Uterus (tissue), 4 donors: Measurements from ENCODE around the gene MRTFB. TPM values are rescaled to one million over a fixed set of nuclear protein-coding genes. Genes with fewer than 3 reads are reported as not detected.

Experiments
- DNase-seq, 2 donors: peaks; one replicate each; pipeline ENCODE4 v3.0.0-alpha.2; 2019 to 2020
- H3K27ac ChIP-seq, 2 donors: fragments of 200-600 bp; sonication (generic); 1 replicate in 1 of 2; 2 replicates in 1 of 2; pipeline ENCODE4 v1.5.1; 2016 to 2018
- H3K27me3 ChIP-seq, 2 donors: fragments of 200-600 bp; sonication (generic); one replicate each; pipeline ENCODE4 v1.5.1; 2018 to 2019; ENCODE audit warnings: control low read depth in 1 of 2
- H3K36me3 ChIP-seq, 2 donors: fragments of 200-600 bp; sonication (generic); one replicate each; pipeline ENCODE4 v1.5.1; 2019; ENCODE audit warnings: control low read depth in 1 of 2
- H3K4me1 ChIP-seq, 2 donors: fragments of 200-600 bp; sonication (generic); one replicate each; pipeline ENCODE4 v1.5.1; 2018 to 2019; ENCODE audit warnings: control low read depth in 1 of 2
- H3K4me3 ChIP-seq, 2 donors: fragments of 200-600 bp; sonication (generic); 1 replicate in 1 of 2; 2 replicates in 1 of 2; pipeline ENCODE4 v1.5.1; 2018 to 2019; ENCODE audit warnings: mild to moderate bottlenecking in 1 of 2
- H3K9me3 ChIP-seq, 2 donors: fragments of 200-600 bp; sonication (generic); one replicate each; pipeline ENCODE4 v1.5.1; 2019; ENCODE audit warnings: control low read depth in 1 of 2
- CTCF ChIP-seq, 4 experiments: fragments of 200-600 bp in 2 of 4; fragments of 450-650 bp in 2 of 4; sonication (generic) in 2 of 4; IDR thresholded peaks; one replicate each; pipeline ENCODE4 v1.5.1; 2016 to 2019; ENCODE audit warnings: antibody characterized with exemption in 4 of 4, mild to moderate bottlenecking in 2 of 4, moderate library complexity in 1 of 4
- POLR2A ChIP-seq, 2 donors: fragments of 450-650 bp; IDR thresholded peaks; one replicate each; pipeline ENCODE4 v1.6.1; 2016; ENCODE audit warnings: antibody characterized with exemption in 2 of 2, mild to moderate bottlenecking in 1 of 2, moderate library complexity in 1 of 2
- intact Hi-C: fragments of 100-400 bp; cut with DNase I; formaldehyde crosslinking; loops from one replicate; pipeline ENCODE4 v1.15.1; 2023; ENCODE audit warnings: low total_unique reads
- total RNA-seq, 4 donors: library from RNA; depleted of rRNA in 3 of 4; stranded (reverse); fragments of >200 nt in 3 of 4; gene quantifications; one replicate each; pipeline versions ENCODE4 v1.1.0 to v1.2.4, GENCODE V29; 2014 to 2023
- donor health status: DM: yes; HTN: yes; CAD: no.

Gene MRTFB
- total RNA-seq, 4 donors from 2014 or later, result 49.8 to 178 (median 75.1) TPM

DNA sequence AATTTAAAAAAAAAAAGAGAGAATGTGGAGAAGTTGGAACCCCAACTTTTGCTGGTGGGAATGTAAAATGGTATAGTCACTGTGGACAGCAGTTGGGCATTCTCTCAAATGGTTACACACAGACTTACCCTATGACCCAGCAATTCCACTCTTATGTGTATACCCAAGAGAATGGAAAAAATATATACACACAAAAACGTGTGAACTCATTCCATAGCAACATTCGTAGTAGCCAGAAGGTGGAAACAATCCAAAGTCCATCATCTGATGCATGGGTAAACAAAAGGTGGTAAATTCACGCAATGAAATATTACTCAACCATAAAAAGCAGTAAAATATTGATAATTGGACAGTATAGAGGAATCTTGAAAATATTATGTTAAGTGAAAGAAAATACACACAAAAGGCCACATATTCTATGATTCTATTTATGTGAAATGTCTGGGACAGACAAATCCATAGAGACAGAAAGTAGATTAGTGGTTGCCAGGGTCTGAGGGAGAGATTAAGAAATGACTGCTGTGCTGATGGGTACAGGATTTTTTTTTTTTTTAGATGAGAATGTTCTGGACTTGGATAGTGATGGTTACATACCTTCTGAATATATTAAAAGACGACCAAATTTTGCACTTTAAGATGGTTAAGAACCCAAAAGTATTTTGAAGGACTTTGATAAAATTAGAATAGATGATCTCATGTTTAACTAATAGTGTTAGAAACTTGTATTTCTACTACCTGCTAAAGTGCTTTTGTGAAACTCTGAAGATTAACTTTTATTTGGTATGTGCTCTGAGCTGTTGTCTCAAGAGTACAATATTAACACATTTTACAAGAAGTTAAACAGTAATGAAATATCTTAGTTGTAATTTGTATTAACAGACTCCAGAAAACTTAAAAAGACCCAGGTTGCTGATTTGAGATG is 60.9 kb downstream of the MRTFB start:
- no peak overlapping the region for H3K4me3 ChIP-seq
- H3K4me1 ChIP-seq, result no peaks in the 10 kb centered on the region
- no peaks in the 10 kb centered on the region for H3K27me3 ChIP-seq
- H3K36me3 ChIP-seq, result no peaks in the 10 kb centered on the region
- TF ChIP-seq CTCF (IDR thresholded peaks at IDR 0.05), result no peak
- TF ChIP-seq POLR2A (IDR thresholded peaks at IDR 0.05), result no peak
- no peak for DNase-seq
- intact Hi-C loops, result no loop called here
- no peak overlapping the region for H3K27ac ChIP-seq
- no peaks in the 10 kb centered on the region for H3K9me3 ChIP-seq

DNA sequence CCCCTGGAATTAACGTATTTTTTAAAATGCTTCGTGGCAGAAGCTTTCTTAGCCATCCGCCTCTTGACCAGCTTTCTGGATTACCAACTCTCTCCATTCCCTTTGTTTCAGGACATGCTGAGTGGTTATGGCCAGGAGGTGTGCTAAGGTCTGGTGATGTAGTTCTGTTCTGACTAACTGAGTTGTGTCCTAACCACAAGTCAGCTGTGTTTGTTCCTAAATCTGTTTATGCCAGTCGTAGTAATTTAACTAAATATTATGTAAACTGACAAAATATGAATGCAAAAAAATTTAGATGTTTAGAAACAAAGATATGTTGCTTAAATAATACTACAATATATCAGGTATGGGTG is 61.6 kb downstream of the MRTFB start:
- H3K4me1 ChIP-seq, result no peaks in the 10 kb centered on the region
- H3K9me3 ChIP-seq, result no peaks in the 10 kb centered on the region
- no peak for DNase-seq
- intact Hi-C loops, result no loop called here
- TF ChIP-seq POLR2A (IDR thresholded peaks at IDR 0.05) (no peak), CTCF (IDR thresholded peaks at IDR 0.05) (no peak)
- H3K27me3 ChIP-seq, result no peaks in the 10 kb centered on the region
- no peak overlapping the region for H3K4me3 ChIP-seq
- no peak overlapping the region for H3K27ac ChIP-seq
- no peaks in the 10 kb centered on the region for H3K36me3 ChIP-seq

DNA sequence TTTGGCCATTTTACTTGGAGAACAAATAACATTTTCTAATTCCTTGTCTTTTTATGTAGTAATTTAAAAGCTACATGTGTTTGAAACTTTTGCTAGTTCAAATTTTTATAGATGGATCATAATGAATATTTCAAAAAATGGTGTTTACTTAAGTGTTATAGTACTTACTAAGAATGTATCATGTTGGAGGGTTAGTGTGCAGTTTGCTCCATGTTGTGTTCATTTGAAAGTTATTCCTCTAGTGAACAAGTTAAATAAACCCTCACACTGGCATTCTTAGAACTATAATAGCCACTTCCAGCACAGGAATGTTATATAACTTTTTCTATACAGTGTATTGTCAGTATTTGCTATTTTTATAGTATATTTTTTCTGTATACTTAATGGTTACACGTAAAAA is 62.8 kb downstream of the MRTFB start:
- no peak for DNase-seq
- intact Hi-C loops, result no loop called here
- Histone ChIP-seq H3K4me3 (no peak overlapping the region), H3K9me3 (no peaks in the 10 kb centered on the region), H3K36me3 (no peaks in the 10 kb centered on the region), H3K4me1 (no peaks in the 10 kb centered on the region), H3K27me3 (no peaks in the 10 kb centered on the region), H3K27ac (no peak overlapping the region)
- TF ChIP-seq CTCF (IDR thresholded peaks at IDR 0.05) (no peak), POLR2A (IDR thresholded peaks at IDR 0.05) (no peak)

DNA sequence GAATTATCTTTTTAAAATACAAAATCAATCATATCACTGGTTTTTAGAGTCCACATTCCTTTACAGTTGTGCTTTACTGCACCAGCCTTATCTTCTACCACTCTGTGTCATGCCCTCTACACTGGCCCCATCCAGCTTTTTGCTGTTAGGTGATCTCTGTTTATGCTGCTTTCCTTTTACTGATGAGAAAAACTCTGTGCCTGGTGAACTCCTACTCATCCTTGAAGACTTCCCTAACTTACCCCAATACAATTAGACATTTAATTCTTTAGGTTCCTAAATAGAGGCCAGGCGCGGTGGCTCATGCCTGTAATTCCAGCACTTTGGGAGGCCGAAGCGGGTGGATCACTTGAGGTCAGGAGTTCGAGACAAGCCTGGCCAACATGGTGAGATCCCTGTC is 64.6 kb downstream of the MRTFB start:
- DNase-seq, result no peak

More for the DNA sequence above, 64.6 kb downstream of the MRTFB start:
- H3K4me1 ChIP-seq, result no peaks in the 10 kb centered on the region
- H3K4me3 ChIP-seq, result no peak overlapping the region
- intact Hi-C loops, result no loop called here
- no peak overlapping the region for H3K27ac ChIP-seq
- H3K36me3 ChIP-seq, result no peaks in the 10 kb centered on the region
- no peaks in the 10 kb centered on the region for H3K9me3 ChIP-seq
- TF ChIP-seq POLR2A (IDR thresholded peaks at IDR 0.05) (no peak), CTCF (IDR thresholded peaks at IDR 0.05) (no peak)
- no peaks in the 10 kb centered on the region for H3K27me3 ChIP-seq
